Measurements from ENCODE around the gene EPB41. TPM values are rescaled to one million over a fixed set of nuclear protein-coding genes. Genes with fewer than 3 reads are reported as not detected.

The EPB41 gene
- total and polyA plus RNA-seq, 2 of the 4 experiments (the other 2 are of a cell fraction), result 4.6 to 10.0 TPM

DNA sequence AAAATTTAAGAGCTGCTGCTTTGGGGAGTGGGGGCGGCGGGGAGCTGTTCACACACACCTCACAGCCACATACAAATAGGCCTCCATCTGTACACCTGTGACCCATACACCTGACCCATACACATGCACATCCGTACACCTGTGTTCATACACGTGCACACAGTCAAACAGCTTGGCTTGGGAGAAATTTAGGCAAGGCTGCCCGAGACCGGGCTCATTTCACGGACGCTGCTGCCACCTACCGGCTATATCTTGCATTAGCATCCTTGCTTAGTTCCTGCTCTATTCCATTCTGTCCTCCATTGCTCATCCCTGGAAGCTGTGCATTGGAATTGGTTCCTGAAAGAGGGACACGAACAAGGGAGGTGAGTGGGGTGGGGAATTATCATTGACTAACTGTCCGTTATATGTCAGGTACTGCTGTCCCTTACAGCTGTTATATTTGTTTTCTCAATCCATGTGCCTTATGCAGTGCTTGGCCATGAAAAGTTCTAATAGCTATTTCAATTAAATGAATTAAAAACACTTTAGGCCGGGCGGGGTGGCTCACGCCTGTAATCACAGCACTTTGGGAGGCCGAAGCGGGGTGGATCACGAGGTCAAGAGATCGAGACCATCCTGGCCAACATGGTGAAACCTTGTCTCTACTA is 37.1 kb upstream of the EPB41 start (continued):
- no peak for TF ChIP-seq MAFK (IDR thresholded peaks at IDR 0.05; ENCODE audit: low read depth, low read length)

DNA sequence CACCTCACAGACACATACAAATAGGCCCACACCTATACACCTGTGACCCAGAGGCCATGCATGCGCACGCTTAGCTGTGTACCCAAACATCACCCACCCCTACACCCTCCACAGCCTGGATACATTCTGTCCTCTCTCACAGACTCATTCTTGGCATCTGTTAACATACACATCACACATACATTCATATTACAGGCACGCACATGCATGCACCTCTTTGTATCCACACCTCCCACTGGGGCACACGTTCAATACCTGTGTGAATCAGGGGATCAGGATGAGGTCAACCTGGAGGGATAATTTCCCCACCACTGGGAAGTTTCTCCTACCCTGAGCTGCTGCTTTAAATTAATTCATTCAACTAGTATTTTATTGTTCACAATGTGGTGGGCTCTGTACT is 35.6 kb upstream of the EPB41 start:
- intact Hi-C loops (cut with micrococcal nuclease), result loop anchor here (5.0 kb wide), 1 partner anchor 361 kb away; no protein-coding TSS in a partner anchor
- ChIA-PET POLR2A (ENCODE audit: unreplicated experiment) (no interaction called here), CTCF (interaction anchor here (5.2 kb wide), 1 partner anchor 94 kb away, joined by 68 read pairs; no protein-coding TSS in a partner anchor)
- no peak overlapping the region for H3K4ac ChIP-seq (ENCODE audit: low read depth, low read length)
- H4K8ac ChIP-seq (ENCODE audit: low read depth in 2 of 2, low read length in 2 of 2), result no peak overlapping the region
- H2BK15ac ChIP-seq (ENCODE audit: low read depth, low read length), result no peak overlapping the region
- H3K4me2 ChIP-seq (ENCODE audit: low read depth, low read length), result no peak overlapping the region
- WGBS, 2 experiments (ENCODE audit: extremely low coverage in 2 of 2, insufficient read length in 1 of 2), result 100% methylated on average over 1 of the region's 4 CpGs; no CpG with 5 or more reads in 1 of the 2 experiments
- no peak overlapping the region for H3K9ac ChIP-seq (ENCODE audit: low read depth, low read length)
- no peak overlapping the region for H3K27ac ChIP-seq (ENCODE audit: insufficient read depth, low read length)
- no peak overlapping the region for H2AK5ac ChIP-seq (ENCODE audit: low read depth, low read length)
- no peak overlapping the region for H2BK20ac ChIP-seq (ENCODE audit: low read depth, low read length)
- no peaks in the 10 kb centered on the region for H3K79me1 ChIP-seq (ENCODE audit: low read depth in 1 of 2, low read length in 2 of 2)
- H3K18ac ChIP-seq (ENCODE audit: low read depth, low read length), result no peak overlapping the region
- no peak overlapping the region for H3K4me3 ChIP-seq (ENCODE audit: insufficient read depth, low read depth, low read length)
- no peak overlapping the region for H3K56ac ChIP-seq (ENCODE audit: extremely low read depth, insufficient read depth, low read length)
- H3K36me3 ChIP-seq (ENCODE audit: control insufficient read depth, insufficient read depth, low read length), result no peaks in the 10 kb centered on the region
- H3K27me3 ChIP-seq (ENCODE audit: control insufficient read depth, insufficient read depth, low read length), result no peaks in the 10 kb centered on the region
- ATAC-seq (ENCODE audit: low read depth), result no peak
- no peaks in the 10 kb centered on the region for H3K9me3 ChIP-seq (ENCODE audit: control insufficient read depth, insufficient read depth, low read length)
- H2BK5ac ChIP-seq (ENCODE audit: low read depth, low read length, poor library complexity, severe bottlenecking), result no peak overlapping the region
- in situ Hi-C loops (cut with MboI; ENCODE audit: low sequenced_read_pairs), result loop anchor here (5.0 kb wide), 1 partner anchor 226 kb away; no protein-coding TSS in a partner anchor
- H4K20me1 ChIP-seq (ENCODE audit: insufficient read depth, low read length), result no peaks in the 10 kb centered on the region
- H3K4me1 ChIP-seq (ENCODE audit: control insufficient read depth, insufficient read depth, low read length), result no peaks in the 10 kb centered on the region
- H3K9me1 ChIP-seq (ENCODE audit: insufficient read depth, low read length), result no peaks in the 10 kb centered on the region
- no peak overlapping the region for H3K23ac ChIP-seq (ENCODE audit: low read depth, low read length)
- no peak overlapping the region for H2BK120ac ChIP-seq (ENCODE audit: low read depth, low read length)
- dilution Hi-C loops (cut with HindIII; ENCODE audit: low sequenced_read_pairs, unreplicated experiment), result no loop called here
- DNase-seq, result no peak
- no peak overlapping the region for H4K91ac ChIP-seq (ENCODE audit: insufficient read depth, low read depth, low read length)
- H4K5ac ChIP-seq (ENCODE audit: low read depth, low read length), result no peak overlapping the region
- no TSS peak for BruUV-seq (replicated peaks)
- H3K14ac ChIP-seq (replicated peaks; ENCODE audit: low read depth, low read length), result no peak overlapping the region
- H2AK9ac ChIP-seq (replicated peaks; ENCODE audit: low read depth, low read length, poor library complexity), result no peak overlapping the region
- no peak overlapping the region for H2AFZ ChIP-seq (replicated peaks; ENCODE audit: low read length, poor library complexity)
- TF ChIP-seq RCOR1 (IDR thresholded peaks at IDR 0.05; ENCODE audit: insufficient replicate concordance, low read length), result no peak
- TF ChIP-seq, protein P1, sequence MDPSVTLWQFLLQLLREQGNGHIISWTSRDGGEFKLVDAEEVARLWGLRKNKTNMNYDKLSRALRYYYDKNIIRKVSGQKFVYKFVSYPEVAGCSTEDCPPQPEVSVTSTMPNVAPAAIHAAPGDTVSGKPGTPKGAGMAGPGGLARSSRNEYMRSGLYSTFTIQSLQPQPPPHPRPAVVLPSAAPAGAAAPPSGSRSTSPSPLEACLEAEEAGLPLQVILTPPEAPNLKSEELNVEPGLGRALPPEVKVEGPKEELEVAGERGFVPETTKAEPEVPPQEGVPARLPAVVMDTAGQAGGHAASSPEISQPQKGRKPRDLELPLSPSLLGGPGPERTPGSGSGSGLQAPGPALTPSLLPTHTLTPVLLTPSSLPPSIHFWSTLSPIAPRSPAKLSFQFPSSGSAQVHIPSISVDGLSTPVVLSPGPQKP (IDR thresholded peaks at IDR 0.05; ENCODE audit: borderline replicate concordance, low read depth, low read length), result no peak
- no peak for TF ChIP-seq MAZ (IDR thresholded peaks at IDR 0.05; ENCODE audit: borderline replicate concordance, low read depth, low read length)
- no peak for TF ChIP-seq POLR2A (IDR thresholded peaks at IDR 0.05; ENCODE audit: low read depth, low read length)
- TF ChIP-seq, protein P2, sequence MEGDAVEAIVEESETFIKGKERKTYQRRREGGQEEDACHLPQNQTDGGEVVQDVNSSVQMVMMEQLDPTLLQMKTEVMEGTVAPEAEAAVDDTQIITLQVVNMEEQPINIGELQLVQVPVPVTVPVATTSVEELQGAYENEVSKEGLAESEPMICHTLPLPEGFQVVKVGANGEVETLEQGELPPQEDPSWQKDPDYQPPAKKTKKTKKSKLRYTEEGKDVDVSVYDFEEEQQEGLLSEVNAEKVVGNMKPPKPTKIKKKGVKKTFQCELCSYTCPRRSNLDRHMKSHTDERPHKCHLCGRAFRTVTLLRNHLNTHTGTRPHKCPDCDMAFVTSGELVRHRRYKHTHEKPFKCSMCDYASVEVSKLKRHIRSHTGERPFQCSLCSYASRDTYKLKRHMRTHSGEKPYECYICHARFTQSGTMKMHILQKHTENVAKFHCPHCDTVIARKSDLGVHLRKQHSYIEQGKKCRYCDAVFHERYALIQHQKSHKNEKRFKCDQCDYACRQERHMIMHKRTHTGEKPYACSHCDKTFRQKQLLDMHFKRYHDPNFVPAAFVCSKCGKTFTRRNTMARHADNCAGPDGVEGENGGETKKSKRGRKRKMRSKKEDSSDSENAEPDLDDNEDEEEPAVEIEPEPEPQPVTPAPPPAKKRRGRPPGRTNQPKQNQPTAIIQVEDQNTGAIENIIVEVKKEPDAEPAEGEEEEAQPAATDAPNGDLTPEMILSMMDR (conservative IDR thresholded peaks at IDR 0.05; ENCODE audit: low read depth, low read length), result no peak
- no peak for TF ChIP-seq CEBPB (IDR thresholded peaks at IDR 0.05; ENCODE audit: low read depth, low read length)
- TF ChIP-seq MXI1 (IDR thresholded peaks at IDR 0.05; ENCODE audit: borderline replicate concordance, low read depth, low read length), result no peak
- TF ChIP-seq BHLHE40 (IDR thresholded peaks at IDR 0.05; ENCODE audit: low read depth, low read length), result no peak
- no peak for TF ChIP-seq SMC3 (IDR thresholded peaks at IDR 0.05; ENCODE audit: low read depth, low read length)
- no peak for TF ChIP-seq MAFK (IDR thresholded peaks at IDR 0.05; ENCODE audit: low read depth, low read length)
- no peak for TF ChIP-seq CHD1 (IDR thresholded peaks at IDR 0.05; ENCODE audit: low read depth, low read length)
- TF ChIP-seq NFE2L2 (IDR thresholded peaks at IDR 0.05; ENCODE audit: low read depth, low read length), result no peak
- TF ChIP-seq RFX5 (IDR thresholded peaks at IDR 0.05; ENCODE audit: low read depth, low read length), result no peak
- no peak for TF ChIP-seq RAD21 (IDR thresholded peaks at IDR 0.05; ENCODE audit: low read length)

All from IMR-90 (cell line).